GM23248 (cell line): ENCODE data around the gene RAD51B.

Source experiments
- EZH2 ChIP-seq: fragments of 200-600 bp; sonication (generic); IDR thresholded peaks from 2 replicates; pipeline ENCODE4 v1.6.1; 2018; ENCODE audit warnings: antibody characterized with exemption, mild to moderate bottlenecking; ENCODE audit not compliant: insufficient read depth, poor library complexity, severe bottlenecking
- EZH2phosphoT487 ChIP-seq: fragments of 200-600 bp; sonication (generic); IDR thresholded peaks from 2 replicates; pipeline ENCODE4 v1.6.1; 2018; ENCODE audit warnings: antibody characterized with exemption, moderate library complexity, mild to moderate bottlenecking, low read depth; ENCODE audit not compliant: insufficient read depth

- TF ChIP-seq EZH2phosphoT487, result no peak
- TF ChIP-seq EZH2, result no peak
These were observed 215.3 kb downstream of the RAD51B start for GRCh38 chr14:68034896-68035295.
